ENCODE results near the gene SRGAP1.

Gene SRGAP1

DNA sequence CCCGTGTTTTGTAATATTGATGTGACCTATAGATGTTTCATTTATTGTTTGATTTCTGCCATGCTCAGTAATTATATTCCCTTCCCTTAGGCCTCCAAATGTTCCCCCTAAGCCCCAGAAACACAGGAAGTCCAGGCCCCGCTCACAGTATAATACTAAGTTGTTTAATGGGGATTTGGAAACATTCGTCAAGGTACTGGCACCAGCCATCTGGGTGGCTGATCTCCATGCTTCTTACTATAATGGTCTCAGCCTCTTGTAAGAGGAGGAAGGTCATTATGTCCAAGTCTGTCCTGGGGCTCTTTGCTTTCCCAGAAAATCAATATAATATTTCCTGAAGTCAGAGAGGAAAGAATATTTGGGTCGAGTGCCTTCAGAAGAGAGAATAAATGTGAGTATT lies 246.7 kb downstream of the SRGAP1 start:
- Histone ChIP-seq H3K27ac (no peak overlapping the region), H3K9me3 (no peaks in the 10 kb centered on the region), H4K20me1 (no peaks in the 10 kb centered on the region), H3K9ac (no peak overlapping the region), H3K27me3 (no peaks in the 10 kb centered on the region), H3K4me2 (no peak overlapping the region), H3K4me1 (peaks cover 14% of the 10 kb centered on the region), H3K4me3 (no peak overlapping the region), H3K36me3 (no peaks in the 10 kb centered on the region)
- TF ChIP-seq Cebpa-rat (IDR thresholded peaks at IDR 0.05): no peak

DNA sequence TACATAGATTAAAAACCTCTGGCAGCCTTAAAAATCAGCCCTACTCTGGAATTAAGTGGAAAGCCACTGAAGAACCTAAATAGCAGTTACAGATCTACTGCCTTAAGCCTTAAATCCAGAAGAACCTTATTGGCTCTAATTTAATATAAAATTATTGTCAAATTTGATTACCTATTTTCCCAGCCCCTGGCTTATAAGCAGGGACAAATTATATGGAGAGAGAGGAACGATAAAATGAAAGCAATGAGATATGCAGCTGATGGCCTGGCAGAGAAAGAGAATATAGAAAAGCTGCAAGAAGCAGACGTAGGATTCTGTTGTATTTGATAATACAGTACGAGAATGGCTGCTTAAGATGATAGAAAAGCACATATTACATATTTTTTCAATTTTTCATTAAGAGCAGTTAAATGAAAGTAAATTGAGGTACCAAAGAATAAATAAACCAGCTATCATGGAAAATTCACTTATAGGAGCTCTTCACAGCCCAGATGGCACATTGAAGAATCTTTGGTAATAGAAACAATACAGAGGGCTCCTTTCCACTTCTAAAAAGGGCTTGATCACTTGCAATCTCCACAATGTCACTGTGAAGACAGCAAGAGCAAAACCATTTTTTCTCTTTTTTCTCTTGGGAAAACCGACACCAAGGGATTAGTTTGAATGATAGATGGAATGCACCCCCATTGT lies 248.2 kb downstream of the SRGAP1 start:
- no peak for TF ChIP-seq Cebpa-rat (IDR thresholded peaks at IDR 0.05)
- Histone ChIP-seq H3K9me3 (no peaks in the 10 kb centered on the region), H3K9ac (no peak overlapping the region)

DNA sequence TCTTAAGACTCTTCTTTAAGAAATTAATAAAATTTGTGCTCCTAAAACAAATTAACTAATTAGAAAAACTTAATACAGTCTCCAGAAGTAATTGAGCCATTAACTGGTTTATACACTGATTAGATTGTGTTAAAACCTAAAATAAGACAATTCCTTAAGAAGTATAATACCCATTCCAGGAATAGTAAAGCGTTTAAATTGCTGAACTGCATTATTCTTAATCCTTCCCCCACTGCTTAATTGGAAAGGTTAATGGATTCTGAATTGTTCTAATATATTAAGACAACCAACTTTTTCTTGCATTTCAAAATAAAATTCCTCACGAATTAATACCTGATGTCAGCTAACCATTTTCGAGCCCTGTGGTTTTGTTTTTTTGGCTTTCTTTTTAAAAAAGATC lies 249.2 kb downstream of the SRGAP1 start:
- H3K27ac ChIP-seq: no peak overlapping the region
- no peaks in the 10 kb centered on the region for H3K27me3 ChIP-seq
- H3K4me3 ChIP-seq: no peak overlapping the region
- H3K36me3 ChIP-seq: no peaks in the 10 kb centered on the region
- H3K9ac ChIP-seq: no peak overlapping the region
- no peaks in the 10 kb centered on the region for H4K20me1 ChIP-seq
- peaks cover 4% of the 10 kb centered on the region for H3K4me1 ChIP-seq
- TF ChIP-seq Cebpa-rat (IDR thresholded peaks at IDR 0.05): no peak
- no peak overlapping the region for H3K4me2 ChIP-seq
- no peaks in the 10 kb centered on the region for H3K9me3 ChIP-seq

More for the DNA sequence above, 248.2 kb downstream of the SRGAP1 start:
- Histone ChIP-seq H3K36me3 (no peaks in the 10 kb centered on the region), H3K27me3 (no peaks in the 10 kb centered on the region), H3K4me3 (no peak overlapping the region), H3K27ac (no peak overlapping the region), H3K4me2 (no peak overlapping the region), H3K4me1 (peaks cover 14% of the 10 kb centered on the region), H4K20me1 (no peaks in the 10 kb centered on the region)

DNA sequence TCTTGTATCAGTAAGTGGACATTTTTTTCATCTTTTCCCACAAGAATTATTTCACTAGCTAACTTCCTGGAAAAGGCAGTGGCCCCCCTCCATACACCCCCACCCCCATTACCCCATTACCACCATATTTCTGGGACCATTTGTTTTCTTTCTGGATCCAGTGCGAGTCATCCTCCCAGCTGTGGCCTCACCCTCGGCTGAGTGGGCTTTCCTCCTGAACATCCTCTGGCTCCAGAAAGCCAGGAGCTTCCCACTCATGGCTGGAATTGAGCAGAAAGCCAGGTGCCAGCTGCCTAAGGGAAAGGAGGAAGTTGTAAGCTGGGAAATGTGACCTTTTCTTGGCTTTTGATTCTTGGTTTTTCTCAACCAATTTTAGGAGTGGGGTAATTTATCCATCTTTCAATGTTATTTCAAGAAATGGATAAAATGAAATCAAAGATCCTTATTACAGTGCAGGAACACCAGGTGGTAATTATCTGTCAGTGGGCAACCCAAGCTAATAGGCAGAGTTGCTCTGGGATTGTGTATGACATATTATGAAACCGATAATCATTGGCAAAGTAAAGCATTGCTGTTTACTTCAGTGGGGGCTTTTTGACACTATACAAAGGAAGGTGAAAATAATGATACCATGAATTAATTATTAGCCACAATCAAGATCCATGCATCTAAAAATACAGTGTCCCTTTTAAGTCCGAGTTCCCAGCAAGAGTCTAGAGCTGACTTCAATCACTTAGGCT lies 253.0 kb downstream of the SRGAP1 start:
- no peaks in the 10 kb centered on the region for H3K4me1 ChIP-seq
- H3K9ac ChIP-seq: no peak overlapping the region
- H3K27me3 ChIP-seq: no peaks in the 10 kb centered on the region
- no peak overlapping the region for H3K4me3 ChIP-seq
- no peak overlapping the region for H3K27ac ChIP-seq
- no peaks in the 10 kb centered on the region for H3K36me3 ChIP-seq
- no peak overlapping the region for H3K4me2 ChIP-seq
- no peaks in the 10 kb centered on the region for H4K20me1 ChIP-seq
- no peaks in the 10 kb centered on the region for H3K9me3 ChIP-seq
- TF ChIP-seq Cebpa-rat (IDR thresholded peaks at IDR 0.05): no peak

DNA sequence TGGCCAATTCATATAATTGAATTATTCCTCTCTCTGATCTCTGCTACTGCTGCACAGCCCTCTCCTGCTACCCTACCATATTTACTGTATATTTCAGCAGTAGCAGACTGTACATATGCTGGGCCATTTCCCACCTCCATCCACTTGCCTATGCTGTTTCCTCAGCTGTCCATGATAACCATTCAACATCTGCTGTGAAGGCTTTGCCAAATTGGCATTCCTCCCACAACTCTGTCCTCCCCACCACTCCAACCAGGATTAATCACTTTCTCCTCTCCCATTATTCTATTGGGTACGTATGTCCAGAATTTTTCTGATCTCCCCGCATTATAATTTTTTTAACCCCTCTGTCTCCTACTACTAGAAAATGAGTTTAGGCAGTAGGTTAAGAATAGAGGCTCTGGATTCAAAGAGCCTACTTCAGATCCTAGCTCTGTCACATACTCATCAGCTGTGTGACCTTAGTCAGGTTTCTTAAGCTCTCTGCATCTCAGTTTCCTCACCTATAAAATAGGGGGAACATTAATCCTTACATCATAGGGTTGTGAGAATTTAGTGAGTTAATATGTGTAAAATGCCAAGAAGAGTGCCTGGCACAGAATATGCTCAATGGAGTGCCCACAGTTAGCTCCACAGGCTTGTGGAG lies 254.3 kb downstream of the SRGAP1 start:
- H4K20me1 ChIP-seq: no peaks in the 10 kb centered on the region
- no peaks in the 10 kb centered on the region for H3K9me3 ChIP-seq
- no peak overlapping the region for H3K9ac ChIP-seq
- H3K4me2 ChIP-seq: no peak overlapping the region
- H3K27ac ChIP-seq: no peak overlapping the region
- no peaks in the 10 kb centered on the region for H3K4me1 ChIP-seq
- no peaks in the 10 kb centered on the region for H3K36me3 ChIP-seq
- no peak for TF ChIP-seq Cebpa-rat (IDR thresholded peaks at IDR 0.05)
- H3K27me3 ChIP-seq: no peaks in the 10 kb centered on the region
- no peak overlapping the region for H3K4me3 ChIP-seq

DNA sequence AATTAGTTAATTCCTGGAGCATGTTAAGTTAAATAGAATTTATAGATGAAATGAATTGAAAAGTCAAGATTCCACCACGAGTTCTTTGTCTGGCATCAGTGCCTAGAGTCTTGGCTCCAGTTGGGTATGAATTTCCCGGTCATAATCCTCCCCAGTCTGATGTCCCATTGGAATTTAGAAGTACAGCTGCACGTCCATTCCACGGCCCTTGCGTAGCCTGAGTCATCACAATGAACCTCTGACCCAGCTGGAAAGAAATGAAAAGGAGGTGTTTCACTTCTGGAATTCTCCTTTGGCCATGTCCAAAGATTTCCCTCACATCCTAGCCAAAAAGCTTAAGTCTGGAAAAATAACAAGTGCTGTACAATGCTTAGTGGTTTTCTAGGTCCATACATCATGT lies 254.9 kb downstream of the SRGAP1 start:
- Histone ChIP-seq H3K36me3 (no peaks in the 10 kb centered on the region), H4K20me1 (no peaks in the 10 kb centered on the region), H3K4me3 (no peak overlapping the region), H3K9ac (no peak overlapping the region), H3K27ac (no peak overlapping the region), H3K27me3 (no peaks in the 10 kb centered on the region), H3K4me1 (no peaks in the 10 kb centered on the region), H3K9me3 (no peaks in the 10 kb centered on the region), H3K4me2 (no peak overlapping the region)
- no peak for TF ChIP-seq Cebpa-rat (IDR thresholded peaks at IDR 0.05)

DNA sequence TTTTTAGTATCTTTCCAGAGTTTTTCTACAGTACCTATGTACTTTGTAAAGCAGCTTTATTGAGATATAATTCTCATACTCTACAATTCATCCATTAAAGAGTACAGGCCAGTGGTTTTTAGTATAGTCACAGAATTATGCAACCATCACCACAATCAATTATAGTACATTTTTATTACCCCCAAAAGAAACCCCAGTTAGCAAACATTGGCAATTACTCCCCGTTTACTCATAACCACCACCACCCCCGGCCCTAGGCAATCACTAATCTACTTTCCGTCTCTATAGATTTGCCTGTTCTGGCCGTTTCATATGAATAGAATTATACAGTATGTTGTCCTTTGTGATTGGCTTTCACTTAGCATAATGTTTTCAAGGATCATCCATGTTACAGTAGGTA lies 257.8 kb downstream of the SRGAP1 start:
- Histone ChIP-seq H3K4me3 (no peak overlapping the region), H3K9ac (no peak overlapping the region), H4K20me1 (no peaks in the 10 kb centered on the region), H3K27me3 (no peaks in the 10 kb centered on the region), H3K4me1 (no peaks in the 10 kb centered on the region), H3K4me2 (no peak overlapping the region), H3K9me3 (no peaks in the 10 kb centered on the region), H3K27ac (no peak overlapping the region), H3K36me3 (no peaks in the 10 kb centered on the region)
- TF ChIP-seq Cebpa-rat (IDR thresholded peaks at IDR 0.05): no peak

DNA sequence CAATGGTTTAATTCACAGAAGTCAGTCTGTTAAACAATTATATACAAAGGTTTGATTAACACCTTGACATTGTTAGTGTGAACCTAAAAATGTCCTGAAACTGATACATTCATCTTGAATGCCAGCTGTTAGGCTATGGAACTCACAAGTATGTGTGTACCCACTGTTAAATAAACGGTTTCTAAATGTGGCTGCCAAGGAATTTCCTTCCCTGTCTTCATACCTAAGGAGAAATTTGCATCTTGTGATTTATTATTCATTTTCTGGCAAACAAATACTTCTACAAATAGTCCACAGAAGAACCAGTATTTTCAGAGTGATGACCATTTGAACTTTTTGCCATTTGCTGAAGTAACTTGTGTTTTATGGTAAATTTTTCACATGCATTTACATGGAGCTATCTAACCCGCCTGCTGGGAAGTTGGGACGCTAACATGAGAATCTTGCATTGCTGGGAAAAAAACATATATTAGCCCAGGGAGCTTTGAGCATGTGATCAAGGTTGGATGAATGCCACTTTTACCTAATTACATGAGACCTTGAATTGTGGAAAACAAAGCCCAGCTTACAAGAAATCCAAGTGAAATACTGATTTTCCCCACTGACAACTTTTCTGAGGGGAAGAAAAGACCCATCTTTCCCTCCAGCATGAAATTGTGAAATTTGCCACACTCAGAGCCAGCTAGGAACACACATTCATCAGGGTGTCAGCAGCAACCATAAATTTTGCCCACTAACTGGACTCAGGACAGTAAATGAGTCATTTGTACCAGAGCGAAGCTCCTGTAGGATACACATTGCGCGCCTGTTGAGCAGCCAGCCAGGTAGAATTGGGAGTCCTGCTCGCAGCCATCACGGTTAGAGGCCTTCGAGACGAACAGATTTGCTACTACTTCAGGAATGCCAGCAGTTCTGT lies 259.6 kb downstream of the SRGAP1 start:
- H3K9ac ChIP-seq: no peak overlapping the region
- H3K4me1 ChIP-seq: no peaks in the 10 kb centered on the region
- H3K4me3 ChIP-seq: no peak overlapping the region
- H3K36me3 ChIP-seq: no peaks in the 10 kb centered on the region
- no peaks in the 10 kb centered on the region for H3K27me3 ChIP-seq
- H3K9me3 ChIP-seq: no peaks in the 10 kb centered on the region
- no peaks in the 10 kb centered on the region for H4K20me1 ChIP-seq
- no peak for TF ChIP-seq Cebpa-rat (IDR thresholded peaks at IDR 0.05)
- no peak overlapping the region for H3K4me2 ChIP-seq
- no peak overlapping the region for H3K27ac ChIP-seq

DNA sequence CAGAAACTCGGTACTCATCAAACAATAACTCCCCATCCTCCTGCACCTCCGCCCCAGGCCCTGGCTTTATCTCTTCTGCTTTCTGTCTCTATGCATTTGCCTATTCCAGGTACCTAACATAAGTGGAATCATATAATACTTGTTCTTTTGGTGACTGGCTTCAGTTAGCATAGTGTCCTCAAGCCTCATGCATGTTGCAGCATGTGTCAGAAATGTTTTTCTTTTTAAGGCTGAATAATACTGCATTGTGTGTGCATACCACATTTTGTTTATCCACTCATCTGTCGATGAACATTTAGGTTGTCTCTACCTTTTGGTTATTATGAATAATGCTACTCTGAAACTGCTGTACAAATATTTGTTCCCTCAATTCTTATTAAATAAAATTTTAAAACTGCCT lies 260.5 kb downstream of the SRGAP1 start:
- H3K27ac ChIP-seq: no peak overlapping the region
- no peaks in the 10 kb centered on the region for H4K20me1 ChIP-seq
- H3K27me3 ChIP-seq: no peaks in the 10 kb centered on the region
- no peak overlapping the region for H3K9ac ChIP-seq
- no peak overlapping the region for H3K4me3 ChIP-seq
- no peak overlapping the region for H3K4me2 ChIP-seq
- no peak for TF ChIP-seq Cebpa-rat (IDR thresholded peaks at IDR 0.05)
- H3K36me3 ChIP-seq: no peaks in the 10 kb centered on the region
- H3K9me3 ChIP-seq: no peaks in the 10 kb centered on the region
- H3K4me1 ChIP-seq: no peaks in the 10 kb centered on the region

Measured in BLaER1 (cell line).